ENCODE measurements around the gene GTF2H4.

GTF2H4 gene

DNA sequence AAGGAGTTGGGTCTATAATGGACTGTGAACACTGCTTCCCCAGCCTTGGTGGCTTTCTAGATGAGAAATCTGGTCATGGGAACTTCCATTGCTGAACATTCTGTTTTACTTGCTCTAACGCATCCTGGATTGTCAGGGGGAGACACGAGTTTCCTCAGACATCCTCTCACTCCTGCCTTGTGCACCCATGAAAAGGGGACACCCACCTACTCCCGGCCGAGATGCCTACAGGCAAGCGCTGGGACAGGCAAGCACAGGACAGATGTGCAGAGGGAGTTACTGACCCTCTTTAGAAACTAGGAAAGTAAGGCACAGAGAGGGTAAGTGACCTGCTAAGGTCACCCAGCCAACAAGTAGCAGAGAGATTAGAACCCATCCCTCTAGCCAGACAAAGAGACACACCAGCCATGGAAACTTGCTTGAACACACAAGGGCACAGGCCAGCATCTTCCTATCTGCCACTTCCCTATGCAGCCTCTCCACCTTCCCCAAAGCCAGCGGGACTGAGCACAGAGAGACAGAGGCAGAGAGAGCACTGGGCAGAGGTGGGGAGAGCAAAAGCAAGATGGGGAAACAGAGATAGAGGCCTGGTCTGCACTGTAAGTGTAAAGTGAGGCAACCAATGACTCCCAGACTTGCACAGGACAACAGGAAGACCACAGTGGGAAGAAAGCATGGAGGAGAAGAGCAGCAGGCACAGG lies 24.8 kb downstream of the GTF2H4 start:
- DNase-seq = no peak
- peaks cover 3% of the 10 kb centered on the region for H3K27me3 Mint-ChIP-seq (ENCODE audit: low read depth, poor library complexity)
- no peak overlapping the region for H3K4me3 Mint-ChIP-seq
- peaks cover 17% of the 10 kb centered on the region for H3K36me3 Mint-ChIP-seq (ENCODE audit: low read depth)
- no peak overlapping the region for H3K27ac Mint-ChIP-seq
- peaks cover 12% of the 10 kb centered on the region for H3K4me1 Mint-ChIP-seq
- H3K9me3 Mint-ChIP-seq = peaks cover 15% of the 10 kb centered on the region
- TF ChIP-seq, protein P1, sequence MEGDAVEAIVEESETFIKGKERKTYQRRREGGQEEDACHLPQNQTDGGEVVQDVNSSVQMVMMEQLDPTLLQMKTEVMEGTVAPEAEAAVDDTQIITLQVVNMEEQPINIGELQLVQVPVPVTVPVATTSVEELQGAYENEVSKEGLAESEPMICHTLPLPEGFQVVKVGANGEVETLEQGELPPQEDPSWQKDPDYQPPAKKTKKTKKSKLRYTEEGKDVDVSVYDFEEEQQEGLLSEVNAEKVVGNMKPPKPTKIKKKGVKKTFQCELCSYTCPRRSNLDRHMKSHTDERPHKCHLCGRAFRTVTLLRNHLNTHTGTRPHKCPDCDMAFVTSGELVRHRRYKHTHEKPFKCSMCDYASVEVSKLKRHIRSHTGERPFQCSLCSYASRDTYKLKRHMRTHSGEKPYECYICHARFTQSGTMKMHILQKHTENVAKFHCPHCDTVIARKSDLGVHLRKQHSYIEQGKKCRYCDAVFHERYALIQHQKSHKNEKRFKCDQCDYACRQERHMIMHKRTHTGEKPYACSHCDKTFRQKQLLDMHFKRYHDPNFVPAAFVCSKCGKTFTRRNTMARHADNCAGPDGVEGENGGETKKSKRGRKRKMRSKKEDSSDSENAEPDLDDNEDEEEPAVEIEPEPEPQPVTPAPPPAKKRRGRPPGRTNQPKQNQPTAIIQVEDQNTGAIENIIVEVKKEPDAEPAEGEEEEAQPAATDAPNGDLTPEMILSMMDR (IDR thresholded peaks at IDR 0.05) = no peak

DNA sequence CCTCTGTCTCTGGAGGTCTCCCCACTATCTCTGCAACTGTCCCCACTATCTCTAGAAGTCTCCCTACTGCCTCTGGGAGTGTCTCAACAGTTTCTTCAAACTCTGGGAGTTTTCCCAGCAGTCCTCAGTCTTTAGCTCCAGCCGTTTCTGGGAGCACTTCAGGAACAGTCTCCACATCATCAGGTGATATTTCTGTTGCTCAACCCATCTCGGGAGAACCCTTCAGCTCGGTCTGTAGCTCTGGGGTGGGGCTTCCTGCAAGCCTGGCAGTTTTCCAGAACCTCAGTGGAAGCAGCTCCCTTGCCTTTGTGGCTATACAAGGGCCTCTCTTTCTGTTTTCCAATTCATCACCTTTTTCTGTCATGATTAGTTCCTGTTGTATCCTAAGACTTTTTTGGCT lies 27.0 kb downstream of the GTF2H4 start:
- Mint-ChIP-seq H3K36me3 (ENCODE audit: low read depth) (no peaks in the 10 kb centered on the region), H3K27ac (no peak overlapping the region), H3K9me3 (no peaks in the 10 kb centered on the region), H3K4me1 (peaks cover 12% of the 10 kb centered on the region), H3K27me3 (ENCODE audit: low read depth, poor library complexity) (peaks cover 12% of the 10 kb centered on the region), H3K4me3 (no peak overlapping the region)
- TF ChIP-seq, protein P1 (IDR thresholded peaks at IDR 0.05) = no peak
- no peak for DNase-seq

DNA sequence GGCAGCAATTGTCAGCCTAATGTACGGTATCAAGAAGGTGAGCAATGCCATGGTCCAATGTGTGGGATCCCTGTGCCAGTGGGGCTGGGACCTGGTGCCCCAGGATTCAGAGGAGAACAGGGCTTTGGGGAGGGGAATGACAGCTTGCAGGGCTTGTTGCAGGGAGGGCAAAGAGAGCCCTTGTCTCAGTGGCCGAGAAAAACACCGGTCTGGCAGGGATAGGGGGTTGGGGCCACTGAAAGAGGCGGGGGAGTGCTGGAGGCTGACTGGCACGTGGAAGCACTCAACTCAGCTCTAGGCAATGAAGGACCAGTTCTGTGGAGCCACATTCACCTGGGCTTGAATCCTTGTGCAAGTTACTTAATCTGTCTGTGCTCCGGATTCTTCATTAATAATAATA lies 29.3 kb downstream of the GTF2H4 start:
- Mint-ChIP-seq H3K27me3 (ENCODE audit: low read depth, poor library complexity) (peaks cover 15% of the 10 kb centered on the region), H3K4me3 (no peak overlapping the region), H3K4me1 (peaks cover 12% of the 10 kb centered on the region), H3K36me3 (ENCODE audit: low read depth) (no peaks in the 10 kb centered on the region), H3K27ac (no peak overlapping the region), H3K9me3 (no peaks in the 10 kb centered on the region)
- no peak for DNase-seq
- TF ChIP-seq, protein P1 (IDR thresholded peaks at IDR 0.05) = no peak

DNA sequence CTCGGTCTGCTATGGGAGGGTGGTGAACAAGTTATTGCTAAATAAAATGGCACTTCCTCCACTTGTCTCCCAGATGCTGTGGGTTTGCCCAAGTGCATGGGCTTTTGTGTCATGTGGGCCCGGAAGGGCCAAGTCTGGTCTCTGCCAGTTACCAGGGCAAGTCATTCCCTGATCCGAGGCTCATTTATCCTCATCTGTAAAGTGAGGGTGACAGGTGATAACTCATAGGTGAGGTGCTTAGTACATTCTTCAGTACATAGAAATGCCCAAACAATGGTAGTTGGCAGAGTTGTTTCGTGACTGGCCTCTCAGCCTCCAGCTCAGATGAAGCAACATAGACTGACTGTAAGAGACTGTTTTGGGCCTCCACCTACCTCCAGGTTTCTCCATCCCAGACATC lies 30.7 kb downstream of the GTF2H4 start:
- Mint-ChIP-seq H3K4me3 (no peak overlapping the region), H3K27me3 (ENCODE audit: low read depth, poor library complexity) (peaks cover 28% of the 10 kb centered on the region), H3K36me3 (ENCODE audit: low read depth) (no peaks in the 10 kb centered on the region), H3K9me3 (no peaks in the 10 kb centered on the region), H3K27ac (no peak overlapping the region), H3K4me1 (peaks cover 18% of the 10 kb centered on the region)
- TF ChIP-seq, protein P1 (IDR thresholded peaks at IDR 0.05) = no peak
- no peak for DNase-seq

DNA sequence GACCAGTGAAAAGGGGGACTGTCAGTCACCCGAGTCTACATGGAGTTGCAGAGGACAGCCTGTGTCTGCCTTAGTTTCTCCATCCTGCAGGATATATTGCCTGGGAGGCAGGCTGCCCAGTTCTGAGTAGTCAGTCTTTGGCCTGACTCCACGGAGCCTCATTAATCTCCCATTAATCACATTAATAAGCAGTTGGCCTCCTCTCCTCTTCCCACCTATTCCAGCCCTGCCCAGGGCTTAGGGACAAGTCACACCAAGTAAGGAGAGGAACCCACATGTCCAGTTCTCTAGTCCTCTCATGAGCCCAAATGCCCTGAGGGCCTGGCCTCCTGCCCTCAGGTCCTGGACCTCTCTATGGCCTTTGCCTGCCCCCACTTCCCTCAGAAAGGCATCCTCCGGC lies 31.5 kb downstream of the GTF2H4 start:
- Mint-ChIP-seq H3K36me3 (ENCODE audit: low read depth) (no peaks in the 10 kb centered on the region), H3K27me3 (ENCODE audit: low read depth, poor library complexity) (peaks cover 31% of the 10 kb centered on the region), H3K4me3 (no peak overlapping the region), H3K9me3 (no peaks in the 10 kb centered on the region), H3K27ac (no peak overlapping the region), H3K4me1 (peaks cover 18% of the 10 kb centered on the region)
- TF ChIP-seq, protein P1 (IDR thresholded peaks at IDR 0.05) = no peak
- DNase-seq = no peak

DNA sequence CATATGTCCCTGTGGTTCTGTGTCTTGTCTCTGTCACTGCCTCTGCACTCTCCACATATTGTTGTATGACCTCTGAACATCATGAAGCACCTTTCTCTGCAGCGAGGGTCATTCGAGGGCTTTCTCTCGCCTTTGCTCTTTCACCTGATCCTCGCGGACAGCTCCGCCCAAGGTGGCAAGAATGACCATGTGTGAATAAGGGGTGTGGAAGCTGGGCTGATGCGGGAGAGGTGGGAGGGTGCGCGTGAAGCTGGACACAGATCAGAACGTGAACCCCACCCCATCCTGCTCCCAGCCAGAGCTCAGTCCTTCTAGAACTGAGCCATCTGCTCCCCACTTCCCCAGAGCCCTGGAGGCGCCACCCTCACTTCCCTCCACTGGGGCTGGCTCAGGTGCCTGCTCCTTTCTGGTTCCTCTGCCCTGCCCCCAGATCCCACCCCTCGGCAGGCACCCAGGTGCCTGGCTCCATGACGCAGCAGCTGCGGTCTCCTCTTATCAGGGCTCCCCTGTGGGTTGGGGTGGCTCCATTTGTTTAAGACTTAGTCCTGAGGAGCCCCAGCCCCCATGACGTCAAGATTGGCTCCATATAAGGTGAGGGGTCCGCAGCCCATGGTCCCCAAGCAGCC lies 32.5 kb downstream of the GTF2H4 start, which contains the start of gene MUCL3:
TSS of gene MUCL3 (plus strand) at position 613 of the 626 bp plus-strand sequence. CDS start 27 bp downstream, outside the sequence.
- H3K36me3 Mint-ChIP-seq (ENCODE audit: low read depth) = no peaks in the 10 kb centered on the region
- TF ChIP-seq, protein P1 (IDR thresholded peaks at IDR 0.05) = no peak
- no peak within 1 kb of the TSS for H3K4me3 Mint-ChIP-seq
- H3K4me1 Mint-ChIP-seq = peaks cover 18% of the 10 kb centered on the region
- no peak for DNase-seq
- H3K9me3 Mint-ChIP-seq = no peaks in the 10 kb centered on the region
- H3K27ac Mint-ChIP-seq = no peak within 1 kb of the TSS
- peaks cover 34% of the 10 kb centered on the region for H3K27me3 Mint-ChIP-seq (ENCODE audit: low read depth, poor library complexity)

Data from nephron progenitor cell (in vitro differentiated cells).